IMR-90 (cell line): ENCODE results near the gene TMEM63A. TPM values are rescaled to one million over a fixed set of nuclear protein-coding genes. Genes with fewer than 3 reads are reported as not detected.

Source experiments
- ATAC-seq: fragments of 200-7000 bp; cut with Tn5 transposase; 2 replicates; pipeline ENCODE4 v1.9.1; 2020; ENCODE audit warnings: low read depth, mild to moderate bottlenecking, moderate library complexity
- BruUV-seq: library from RNA; stranded (reverse); fragments of 400-500 nt; replicated peaks from 2 replicates; lab custom pipeline; 2021; lab: Mats Ljungman, UMichigan
- CTCF ChIA-PET: fragments of 300-600 bp; formaldehyde crosslinking; extraction: SDS; loops from one replicate; lab custom pipeline; 2021; ENCODE audit warnings: antibody characterized with exemption; lab: Yijun Ruan, JAX
- POLR2A ChIA-PET: fragments of 300-600 bp; sonication (Branson Sonifier 250); formaldehyde crosslinking; loops from one replicate; lab custom pipeline; 2022; ENCODE audit warnings: antibody characterized with exemption; ENCODE audit not compliant: unreplicated experiment; lab: Charles Lee
- DNase-seq: peaks from one replicate; pipeline ENCODE4 v3.0.0; 2013
- H2AFZ ChIP-seq: replicated peaks from 2 replicates; pipeline ENCODE3; 2013; ENCODE audit warnings: low read length, mild to moderate bottlenecking; ENCODE audit not compliant: poor library complexity
- H2AK5ac ChIP-seq: 2 replicates; pipeline ENCODE4 v1.6.1; 2013; ENCODE audit warnings: low read depth, low read length, inconsistent platforms
- H2AK9ac ChIP-seq: replicated peaks from 2 replicates; pipeline ENCODE3; 2013; ENCODE audit warnings: mild to moderate bottlenecking, low read depth, low read length, moderate library complexity; ENCODE audit not compliant: poor library complexity
- H2BK120ac ChIP-seq: 2 replicates; pipeline ENCODE4 v1.6.1; 2013; ENCODE audit warnings: low read depth, low read length, inconsistent platforms
- H2BK15ac ChIP-seq: 3 replicates; pipeline ENCODE4 v1.6.1; 2013; ENCODE audit warnings: low read depth, low read length, inconsistent platforms
- H2BK20ac ChIP-seq: 2 replicates; pipeline ENCODE4 v1.6.1; 2013; ENCODE audit warnings: low read depth, mild to moderate bottlenecking, inconsistent platforms, low read length, moderate library complexity
- H2BK5ac ChIP-seq: 2 replicates; pipeline ENCODE4 v1.6.1; 2013; ENCODE audit warnings: mild to moderate bottlenecking, low read depth, low read length, inconsistent platforms; ENCODE audit not compliant: poor library complexity, severe bottlenecking
- H3K14ac ChIP-seq: replicated peaks from 2 replicates; pipeline ENCODE4 v1.6.1; 2013; ENCODE audit warnings: low read depth, low read length, inconsistent platforms
- H3K18ac ChIP-seq: 2 replicates; pipeline ENCODE4 v1.6.1; 2013; ENCODE audit warnings: low read depth, low read length, control low read depth
- H3K23ac ChIP-seq: 2 replicates; pipeline ENCODE4 v1.6.1; 2013; ENCODE audit warnings: low read depth, low read length, inconsistent platforms
- H3K27ac ChIP-seq: 2 replicates; pipeline ENCODE4 v1.5.1; 2013; ENCODE audit warnings: mild to moderate bottlenecking, control low read depth, low read length; ENCODE audit not compliant: insufficient read depth
- H3K27me3 ChIP-seq: 2 replicates; pipeline ENCODE4 v1.6.1; 2013; ENCODE audit warnings: low read length; ENCODE audit not compliant: control insufficient read depth, insufficient read depth
- H3K36me3 ChIP-seq: 2 replicates; pipeline ENCODE4 v1.6.1; 2013; ENCODE audit warnings: low read length, mixed read lengths; ENCODE audit not compliant: control insufficient read depth, insufficient read depth
- H3K4ac ChIP-seq: 2 replicates; pipeline ENCODE4 v1.6.1; 2013; ENCODE audit warnings: low read depth, low read length, inconsistent platforms
- H3K4me1 ChIP-seq: 2 replicates; pipeline ENCODE4 v1.6.1; 2013; ENCODE audit warnings: low read length, mixed read lengths; ENCODE audit not compliant: control insufficient read depth, insufficient read depth
- H3K4me2 ChIP-seq: 2 replicates; pipeline ENCODE4 v1.6.1; 2013; ENCODE audit warnings: low read depth, mild to moderate bottlenecking, control low read depth, low read length, moderate library complexity
- H3K4me3 ChIP-seq: 2 replicates; pipeline ENCODE4 v1.5.1; 2013; ENCODE audit warnings: low read depth, mild to moderate bottlenecking, control low read depth, low read length, moderate library complexity; ENCODE audit not compliant: insufficient read depth
- H3K56ac ChIP-seq: 2 replicates; pipeline ENCODE4 v1.6.1; 2013; ENCODE audit warnings: low read length, inconsistent platforms; ENCODE audit not compliant: insufficient read depth; ENCODE audit errors: extremely low read depth
- H3K79me1 ChIP-seq, 2 experiments: 2 replicates each; pipeline ENCODE4 v1.6.1; 2013; ENCODE audit warnings: low read length in 2 of 2, inconsistent platforms in 1 of 2, low read depth in 1 of 2
- H3K9ac ChIP-seq: 2 replicates; pipeline ENCODE4 v1.6.1; 2013; ENCODE audit warnings: low read depth, low read length, control low read depth
- H3K9me1 ChIP-seq: 2 replicates; pipeline ENCODE4 v1.6.1; 2013; ENCODE audit warnings: low read length, inconsistent platforms; ENCODE audit not compliant: insufficient read depth
- H3K9me3 ChIP-seq: 2 replicates; pipeline ENCODE4 v1.6.1; 2013; ENCODE audit warnings: low read length; ENCODE audit not compliant: control insufficient read depth, insufficient read depth
- H4K20me1 ChIP-seq: 2 replicates; pipeline ENCODE4 v1.6.1; 2013; ENCODE audit warnings: low read length, inconsistent platforms; ENCODE audit not compliant: insufficient read depth
- H4K5ac ChIP-seq: 2 replicates; pipeline ENCODE4 v1.6.1; 2013; ENCODE audit warnings: mild to moderate bottlenecking, low read depth, low read length, control low read depth
- H4K8ac ChIP-seq, 2 experiments: 2 replicates each; pipeline ENCODE4 v1.6.1; 2013; ENCODE audit warnings: low read depth in 2 of 2, low read length in 2 of 2, control low read depth in 1 of 2, inconsistent platforms in 1 of 2
- H4K91ac ChIP-seq: 2 replicates; pipeline ENCODE4 v1.6.1; 2013; ENCODE audit warnings: low read depth, low read length, inconsistent platforms; ENCODE audit not compliant: insufficient read depth
- BHLHE40 ChIP-seq: fragments of 150-350 bp; IDR thresholded peaks from 2 replicates; pipeline ENCODE4 v1.6.1; 2016; ENCODE audit warnings: mild to moderate bottlenecking, low read depth, low read length
- CEBPB ChIP-seq: IDR thresholded peaks from 2 replicates; pipeline ENCODE4 v1.6.1; 2012; ENCODE audit warnings: low read depth, low read length, improper control_type of control experiment
- CHD1 ChIP-seq: IDR thresholded peaks from 2 replicates; pipeline ENCODE4 v1.6.1; 2012; ENCODE audit warnings: low read depth, low read length, improper control_type of control experiment
- CTCF ChIP-seq: conservative IDR thresholded peaks from 2 replicates; pipeline ENCODE4 v1.5.1; 2012; ENCODE audit warnings: mild to moderate bottlenecking, low read depth, low read length, improper control_type of control experiment
- FOS ChIP-seq: fragments of 150-350 bp; IDR thresholded peaks from 2 replicates; pipeline ENCODE4 v1.6.1; 2016; ENCODE audit warnings: low read depth, low read length
- MAFK ChIP-seq: IDR thresholded peaks from 2 replicates; pipeline ENCODE4 v1.6.1; 2012; ENCODE audit warnings: low read depth, low read length, improper control_type of control experiment
- MAZ ChIP-seq: IDR thresholded peaks from 2 replicates; pipeline ENCODE4 v1.6.1; 2012; ENCODE audit warnings: low read depth, mild to moderate bottlenecking, low read length, improper control_type of control experiment, moderate library complexity, borderline replicate concordance
- MXI1 ChIP-seq: IDR thresholded peaks from 2 replicates; pipeline ENCODE4 v1.6.1; 2012; ENCODE audit warnings: low read depth, mild to moderate bottlenecking, low read length, moderate library complexity, borderline replicate concordance
- NFE2L2 ChIP-seq: fragments of 150-350 bp; IDR thresholded peaks from 2 replicates; pipeline ENCODE4 v1.6.1; 2016; ENCODE audit warnings: low read depth, mild to moderate bottlenecking, low read length
- POLR2A ChIP-seq: IDR thresholded peaks from 2 replicates; pipeline ENCODE4 v1.6.1; 2012; ENCODE audit warnings: mild to moderate bottlenecking, low read depth, low read length
- RAD21 ChIP-seq: IDR thresholded peaks from 2 replicates; pipeline ENCODE4 v1.6.1; 2012; ENCODE audit warnings: low read length, improper control_type of control experiment
- RCOR1 ChIP-seq: IDR thresholded peaks from 2 replicates; pipeline ENCODE4 v1.6.1; 2012; ENCODE audit warnings: mild to moderate bottlenecking, low read length, improper control_type of control experiment; ENCODE audit not compliant: insufficient replicate concordance
- RFX5 ChIP-seq: IDR thresholded peaks from 2 replicates; pipeline ENCODE4 v1.8.0; 2012; ENCODE audit warnings: low read depth, mild to moderate bottlenecking, low read length, moderate library complexity
- SMC3 ChIP-seq: fragments of 150-350 bp; IDR thresholded peaks from 2 replicates; pipeline ENCODE4 v1.6.1; 2016; ENCODE audit warnings: low read depth, mild to moderate bottlenecking, antibody characterized with exemption, low read length, moderate library complexity
- USF2 ChIP-seq: fragments of 150-350 bp; IDR thresholded peaks from 2 replicates; pipeline ENCODE4 v1.6.1; 2017; ENCODE audit warnings: mild to moderate bottlenecking, antibody characterized with exemption, low read length, low read depth
- WGBS, 2 experiments: methylation state at CpG; one replicate each; pipeline versions ENCODE4 v1.1.5 to v1.1.7; 2013; ENCODE audit warnings: missing lambda C conversion rate in 2 of 2; ENCODE audit not compliant: insufficient read length in 1 of 2; ENCODE audit errors: extremely low coverage in 2 of 2; 5-methylcytosine and 5-hydroxymethylcytosine counted together
- dilution Hi-C: fragments of 300-500 bp; cut with HindIII; formaldehyde crosslinking; loops from one replicate; pipeline ENCODE4 v1.14.3; 2018; ENCODE audit warnings: low sequenced_read_pairs; ENCODE audit not compliant: unreplicated experiment
- in situ Hi-C: fragments of 300-500 bp; cut with MboI; formaldehyde crosslinking; loops from 3 replicates; pipeline ENCODE4 v1.14.3; 2019; ENCODE audit warnings: low sequenced_read_pairs, inconsistent platforms, mixed read lengths
- intact Hi-C: fragments of 100-400 bp; cut with micrococcal nuclease; formaldehyde crosslinking; loops from 2 replicates; pipeline ENCODE4 v1.10.0; 2022
- polyA plus RNA-seq, 3 experiments: library from polyadenylated mRNA; depleted of rRNA; stranded (reverse); fragments of >200 nt; gene quantifications; 2 replicates each; pipeline ENCODE4 v1.2.3, GENCODE V29; 2012; ENCODE audit warnings: low replicate concordance in 1 of 3
- total RNA-seq: library from RNA; depleted of rRNA; stranded (reverse); fragments of >200 nt; gene quantifications from 2 replicates; pipeline ENCODE4 v1.2.3, GENCODE V29; 2012
- TF ChIP-seq, protein P1 (sequence below): fragments of 150-350 bp; IDR thresholded peaks from 2 replicates; pipeline ENCODE4 v1.6.1; 2016; ENCODE audit warnings: low read depth, mild to moderate bottlenecking, low read length, moderate library complexity, borderline replicate concordance

TMEM63A gene
- total and polyA plus RNA-seq, 2 of the 4 experiments (the other 2 are of a cell fraction), result 4.7 to 23.3 TPM

DNA sequence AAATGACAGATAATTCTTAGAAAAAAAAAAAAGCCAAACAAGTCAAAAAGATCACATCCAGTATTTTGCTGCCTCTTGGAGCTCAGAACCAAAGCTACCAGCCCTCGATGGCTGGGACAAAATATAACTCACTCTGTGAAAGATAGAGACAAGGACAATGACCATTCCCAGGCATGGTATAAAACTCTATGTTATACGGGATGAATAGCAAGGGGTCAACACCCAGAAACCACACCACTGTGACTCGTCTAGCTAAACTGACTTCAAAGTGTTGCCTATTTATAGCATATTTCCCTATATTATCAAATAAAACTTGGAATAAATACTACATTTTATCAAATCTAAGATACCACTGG lies 10.1 kb downstream of the TMEM63A start:
- TF ChIP-seq, protein P1, sequence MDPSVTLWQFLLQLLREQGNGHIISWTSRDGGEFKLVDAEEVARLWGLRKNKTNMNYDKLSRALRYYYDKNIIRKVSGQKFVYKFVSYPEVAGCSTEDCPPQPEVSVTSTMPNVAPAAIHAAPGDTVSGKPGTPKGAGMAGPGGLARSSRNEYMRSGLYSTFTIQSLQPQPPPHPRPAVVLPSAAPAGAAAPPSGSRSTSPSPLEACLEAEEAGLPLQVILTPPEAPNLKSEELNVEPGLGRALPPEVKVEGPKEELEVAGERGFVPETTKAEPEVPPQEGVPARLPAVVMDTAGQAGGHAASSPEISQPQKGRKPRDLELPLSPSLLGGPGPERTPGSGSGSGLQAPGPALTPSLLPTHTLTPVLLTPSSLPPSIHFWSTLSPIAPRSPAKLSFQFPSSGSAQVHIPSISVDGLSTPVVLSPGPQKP, result no peak
- no peak for TF ChIP-seq USF2
- no peak for TF ChIP-seq BHLHE40
- no peak for TF ChIP-seq RCOR1
- no peak for TF ChIP-seq CTCF
- no peak for TF ChIP-seq MAFK
- TF ChIP-seq POLR2A, result no peak
- no peak for TF ChIP-seq FOS
- no peak for TF ChIP-seq MAZ
- no peak for TF ChIP-seq SMC3
- TF ChIP-seq RFX5, result no peak
- no peak for TF ChIP-seq RAD21
- no peak for TF ChIP-seq MXI1
- TF ChIP-seq NFE2L2, result no peak
- no peak for TF ChIP-seq CHD1
- no peak for TF ChIP-seq CEBPB
- H3K9ac ChIP-seq, result no peak overlapping the region
- CTCF ChIA-PET, result no interaction called here
- POLR2A ChIA-PET, result no interaction called here
- H3K23ac ChIP-seq, result no peak overlapping the region
- BruUV-seq, result no TSS peak
- no peak overlapping the region for H3K4ac ChIP-seq
- H3K18ac ChIP-seq, result no peak overlapping the region
- H4K91ac ChIP-seq, result no peak overlapping the region
- peaks cover 12% of the 10 kb centered on the region for H3K9me1 ChIP-seq
- no peaks in the 10 kb centered on the region for H3K9me3 ChIP-seq
- H3K14ac ChIP-seq, result no peak overlapping the region
- DNase-seq (peak; percentile 27), ATAC-seq (no peak)
- H3K79me1 ChIP-seq, result peaks cover 0 to 28% of the 10 kb centered on the region in 2 experiments; a peak in 3 of 4 replicates
- no peak overlapping the region for H2AK9ac ChIP-seq
- intact Hi-C loops, result no loop called here
- H2BK5ac ChIP-seq, result no peak overlapping the region
- no peak overlapping the region for H3K4me2 ChIP-seq
- no peak overlapping the region for H2BK15ac ChIP-seq
- peaks cover 47% of the 10 kb centered on the region for H3K36me3 ChIP-seq
- H2BK120ac ChIP-seq, result no peak overlapping the region
- H3K4me3 ChIP-seq, result no peak overlapping the region
- WGBS, 2 experiments, result no CpG with 5 or more reads among the region's 3 CpGs
- no peak overlapping the region for H2BK20ac ChIP-seq
- H2AK5ac ChIP-seq, result no peak overlapping the region
- H3K27me3 ChIP-seq, result no peaks in the 10 kb centered on the region
- in situ Hi-C loops, result no loop called here
- dilution Hi-C loops, result no loop called here
- H4K20me1 ChIP-seq, result peaks cover 5% of the 10 kb centered on the region
- no peak overlapping the region for H2AFZ ChIP-seq
- H4K8ac ChIP-seq, result no peak overlapping the region
- no peak overlapping the region for H3K56ac ChIP-seq
- H3K4me1 ChIP-seq, result no peaks in the 10 kb centered on the region
- H3K27ac ChIP-seq, result no peak overlapping the region
- H4K5ac ChIP-seq, result no peak overlapping the region
